Occipital lobe (tissue), 2 donors: ENCODE measurements around the gene VWC2L. TPM values are rescaled to one million over a fixed set of nuclear protein-coding genes. Genes with fewer than 3 reads are reported as not detected.

ENCODE experiments used
- DNase-seq: peaks from one replicate; lab custom pipeline; 2025; lab: John Stamatoyannopoulos, UW
- total RNA-seq: library from RNA; depleted of rRNA; stranded (reverse); fragments of >200 nt; gene quantifications from one replicate; pipeline ENCODE4 v1.2.3, GENCODE V29; 2014

Gene VWC2L
- total RNA-seq, 1 donor from 2014 or later, result 20.9 TPM

DNA sequence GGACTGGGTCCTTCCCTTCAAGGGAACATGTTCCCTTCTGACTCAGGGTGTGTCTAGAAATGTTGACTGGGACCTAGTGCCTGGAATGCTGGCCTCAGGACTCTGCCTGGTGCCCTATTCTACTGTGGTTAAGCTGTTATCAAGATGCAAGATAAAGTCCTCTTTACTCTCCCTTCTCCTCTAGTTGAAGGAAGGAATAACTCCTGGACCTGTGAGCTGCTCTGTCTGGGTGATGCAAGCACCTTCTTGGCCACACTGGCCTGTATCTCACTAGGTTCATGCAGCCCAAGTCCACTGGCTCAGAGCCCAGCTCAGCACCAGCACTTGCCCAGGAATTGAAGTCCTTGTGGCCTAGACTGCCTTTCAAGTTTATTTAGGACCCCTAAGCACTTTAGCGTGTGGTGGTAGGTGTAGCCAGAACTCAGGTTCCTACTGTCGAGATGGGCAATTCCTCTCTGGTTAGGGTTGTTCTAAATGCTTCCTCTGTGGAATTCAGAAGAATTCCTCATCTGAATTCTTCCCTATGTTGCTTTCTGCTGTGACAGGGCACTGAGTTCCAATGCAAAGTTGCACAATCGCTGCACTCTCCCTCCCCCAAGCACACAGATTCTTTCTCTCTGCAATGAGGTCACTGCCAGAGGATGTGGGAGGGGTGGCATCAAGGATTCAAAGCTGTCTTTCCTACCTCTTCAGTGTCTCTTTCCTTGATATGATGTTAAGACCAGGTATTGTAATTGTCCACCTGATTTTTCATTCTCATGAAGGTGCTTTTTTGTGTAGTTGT, 54.7 kb downstream of the VWC2L start:
- no peak for DNase-seq

DNA sequence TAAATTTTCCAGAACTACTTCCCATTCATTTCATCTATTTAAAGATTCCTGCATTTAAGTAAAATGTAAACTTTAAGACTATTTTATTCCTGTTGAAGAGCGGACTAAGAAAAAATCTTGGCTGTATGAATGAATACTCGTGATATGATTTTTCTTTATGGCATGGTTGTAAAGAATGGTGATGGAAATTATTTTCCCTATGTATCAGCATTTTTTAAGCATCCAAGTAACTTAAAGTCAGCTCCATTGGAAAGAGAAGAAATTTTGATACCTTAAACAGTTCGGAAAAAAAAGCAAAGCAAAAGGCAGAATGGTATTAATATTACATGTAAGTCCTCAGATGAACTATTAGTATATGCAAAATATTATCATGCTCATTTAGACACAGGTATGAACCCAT, 58.9 kb downstream of the VWC2L start:
- no peak for DNase-seq

DNA sequence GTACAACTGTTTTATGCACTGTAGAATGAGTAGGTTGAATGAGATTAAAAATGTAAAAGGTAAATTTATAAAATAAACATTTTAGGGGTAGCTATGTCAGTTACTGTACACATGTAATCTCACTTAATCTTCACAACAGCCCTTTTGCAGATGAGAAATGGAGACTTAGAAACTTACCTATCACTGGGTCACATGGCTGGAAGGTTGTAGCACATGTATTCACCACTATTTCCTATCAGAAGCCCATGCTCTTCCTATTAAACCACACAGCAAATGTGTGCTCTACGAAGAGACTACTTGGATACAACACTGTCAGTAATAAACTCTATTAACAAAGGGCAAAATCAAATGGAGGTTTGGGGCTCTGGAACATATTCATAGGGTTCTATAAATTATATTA, 60.5 kb downstream of the VWC2L start:
- no peak for DNase-seq

DNA sequence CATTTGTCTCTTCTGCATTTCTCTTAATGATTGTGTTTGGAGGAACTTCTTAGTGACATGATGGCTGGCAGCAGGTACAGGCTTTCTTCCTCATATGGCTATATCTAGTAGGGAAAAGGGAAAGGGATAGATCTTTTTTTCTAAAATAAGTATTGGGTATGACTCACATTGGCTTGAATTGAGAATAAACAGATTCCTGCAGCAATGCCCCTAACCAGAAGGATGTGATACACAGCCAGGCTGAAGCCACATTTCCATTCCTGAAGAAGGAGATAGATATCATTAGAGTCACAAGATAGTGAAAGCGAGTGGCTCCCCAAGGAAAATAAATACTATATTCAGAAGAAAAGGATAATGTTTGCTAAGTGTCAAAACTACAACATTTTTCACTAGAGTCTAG, 61.1 kb downstream of the VWC2L start:
- no peak for DNase-seq

DNA sequence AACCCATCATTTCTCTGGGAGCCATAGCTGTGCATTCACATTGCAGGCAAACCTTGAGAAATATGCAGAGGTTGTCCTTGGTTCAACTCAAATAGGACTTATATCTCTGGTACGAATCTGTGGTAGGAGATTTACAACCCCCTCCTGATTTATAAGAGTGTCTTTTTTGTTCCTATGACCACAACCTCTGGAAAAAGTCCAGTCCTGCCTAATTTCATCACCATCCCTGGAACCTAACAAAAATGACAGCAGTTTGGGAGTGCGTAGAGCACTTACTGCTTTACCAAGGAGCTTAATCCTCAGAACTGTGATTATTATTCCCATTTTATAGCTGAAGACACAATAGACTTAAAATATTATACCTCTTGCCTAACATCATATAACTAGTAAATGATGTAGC, 66.5 kb downstream of the VWC2L start:
- DNase-seq, result no peak

DNA sequence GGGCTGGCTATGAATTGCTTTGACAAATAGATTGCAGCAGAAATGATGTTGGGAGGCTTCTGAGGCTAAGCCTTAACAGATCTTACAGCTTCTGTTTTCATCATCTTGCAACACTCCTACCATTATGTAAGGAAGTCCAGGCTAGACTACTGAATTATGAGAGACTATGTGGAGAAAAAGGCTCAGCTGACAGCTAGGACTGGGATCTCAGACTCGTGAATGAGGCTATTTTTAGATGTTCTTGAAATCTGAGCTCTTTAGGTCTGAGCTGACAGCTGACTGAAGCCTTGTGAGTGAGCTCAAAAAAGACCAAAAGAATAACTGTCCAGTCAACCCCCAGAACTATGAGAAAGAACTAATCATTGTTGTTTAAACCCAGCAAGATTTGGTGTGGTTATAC, 70.3 kb downstream of the VWC2L start:
- no peak for DNase-seq

DNA sequence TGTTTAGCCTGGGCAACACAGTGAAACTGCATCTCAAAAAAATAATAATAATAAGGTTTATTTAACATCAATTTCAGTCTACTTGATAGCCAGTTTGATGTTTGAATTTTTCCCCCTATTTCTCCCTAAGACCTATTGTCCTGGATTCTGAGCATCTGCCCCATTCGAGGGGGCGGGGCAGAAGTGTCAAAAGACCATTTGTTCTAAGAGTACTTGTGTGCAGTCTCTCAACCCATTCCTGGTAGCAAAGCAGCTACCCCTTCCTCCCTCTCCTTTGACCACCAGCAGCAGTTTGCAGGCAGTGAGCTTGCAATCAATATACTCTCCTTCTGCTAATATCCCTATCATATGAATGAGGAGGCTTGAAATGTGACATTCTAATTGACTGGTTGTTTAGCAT, 71.9 kb downstream of the VWC2L start:
- no peak for DNase-seq

DNA sequence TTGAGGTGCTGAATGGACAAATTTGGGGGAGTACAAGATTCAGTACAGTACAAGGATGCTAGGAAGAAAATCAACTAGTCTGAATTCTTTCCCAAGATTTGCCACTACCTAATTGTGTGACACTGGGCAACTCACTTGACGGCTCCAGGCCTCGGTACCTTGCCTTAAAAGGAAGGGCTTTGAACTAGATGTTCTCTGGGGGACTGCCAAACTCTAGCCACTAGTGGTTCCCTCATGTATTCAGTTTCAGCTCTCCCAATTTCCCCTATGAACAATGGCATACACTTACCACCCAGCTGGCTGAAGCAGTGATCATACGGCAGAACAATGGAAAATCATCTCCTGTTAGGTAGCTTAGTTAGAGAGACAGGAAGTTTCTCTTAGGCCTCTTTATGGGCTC, 73.4 kb downstream of the VWC2L start:
- no peak for DNase-seq

DNA sequence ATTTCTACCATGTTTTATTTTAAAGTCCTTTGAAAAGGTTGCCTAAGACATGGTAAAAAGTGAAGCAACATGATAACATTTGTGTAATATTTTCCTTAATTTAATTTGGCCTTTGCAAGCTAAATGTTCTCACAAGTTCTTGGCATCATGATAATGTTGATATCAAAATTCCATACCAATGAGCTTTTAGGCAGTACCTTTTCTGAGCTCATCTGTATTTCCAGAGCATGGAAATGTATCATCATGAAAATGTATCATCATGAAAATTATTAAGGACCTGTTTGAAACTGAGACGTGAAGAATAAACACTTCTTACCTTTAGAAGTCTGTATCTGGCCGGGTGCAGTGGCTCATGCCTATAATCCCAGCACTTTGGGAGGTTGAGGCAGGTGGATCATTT, 73.8 kb downstream of the VWC2L start:
- DNase-seq, result no peak

DNA sequence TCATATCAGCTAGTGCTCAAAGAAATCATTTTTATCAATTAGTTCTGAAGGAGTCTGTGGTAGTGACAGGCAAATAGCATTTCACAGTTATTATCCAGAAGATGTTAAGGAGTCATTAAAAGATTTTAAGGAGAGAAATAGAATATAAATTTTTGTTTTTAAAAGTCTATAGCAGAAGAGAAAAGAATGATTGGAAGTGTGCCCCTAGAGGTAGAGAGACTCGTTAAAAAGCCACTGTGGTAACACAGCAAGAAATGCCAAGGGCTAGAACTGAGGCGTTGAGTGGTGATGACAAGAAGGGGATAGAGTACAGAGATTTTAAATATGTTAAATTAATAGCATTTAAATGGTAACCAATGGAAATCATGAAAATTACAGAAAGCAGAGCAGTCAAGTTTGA, 78.3 kb downstream of the VWC2L start:
- DNase-seq, result no peak

DNA sequence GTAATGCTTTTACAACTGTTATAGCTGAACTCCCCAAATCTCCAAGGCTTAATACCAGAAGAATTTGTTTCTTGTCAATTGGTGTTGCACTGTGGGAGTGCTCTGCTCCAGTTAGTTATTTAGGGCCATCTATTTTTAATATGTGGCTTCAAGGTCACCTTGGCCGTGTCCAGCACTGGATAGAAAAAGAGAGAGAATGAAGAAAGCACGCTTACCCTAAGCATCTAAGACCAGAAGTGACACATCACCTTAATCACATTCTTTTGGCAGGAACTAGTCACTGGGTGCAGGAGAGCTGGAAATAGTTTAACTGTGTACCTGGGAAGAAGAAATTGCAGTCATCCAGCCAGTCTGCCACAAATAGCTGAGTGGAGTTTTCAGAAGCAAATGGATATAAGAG, 78.8 kb downstream of the VWC2L start:
- no peak for DNase-seq

DNA sequence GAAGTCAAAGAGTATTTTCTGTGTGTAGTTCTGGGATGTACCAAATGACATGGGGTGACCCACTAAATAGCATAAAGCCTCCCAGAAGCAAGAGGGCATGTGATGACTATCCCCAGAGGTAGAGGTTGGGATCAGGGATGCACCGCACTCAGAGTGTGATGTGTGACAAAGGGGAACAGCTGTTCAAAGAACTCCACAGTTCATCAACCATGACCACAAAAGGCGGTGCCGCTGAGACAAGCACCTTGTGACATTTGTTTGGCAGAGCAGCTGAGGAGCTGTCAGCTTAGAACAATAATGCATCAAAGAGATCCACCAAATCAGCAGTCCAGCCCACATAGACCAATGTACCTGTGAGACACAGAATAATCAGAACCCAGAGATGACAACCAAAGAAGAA, 81.3 kb downstream of the VWC2L start:
- DNase-seq, result no peak

DNA sequence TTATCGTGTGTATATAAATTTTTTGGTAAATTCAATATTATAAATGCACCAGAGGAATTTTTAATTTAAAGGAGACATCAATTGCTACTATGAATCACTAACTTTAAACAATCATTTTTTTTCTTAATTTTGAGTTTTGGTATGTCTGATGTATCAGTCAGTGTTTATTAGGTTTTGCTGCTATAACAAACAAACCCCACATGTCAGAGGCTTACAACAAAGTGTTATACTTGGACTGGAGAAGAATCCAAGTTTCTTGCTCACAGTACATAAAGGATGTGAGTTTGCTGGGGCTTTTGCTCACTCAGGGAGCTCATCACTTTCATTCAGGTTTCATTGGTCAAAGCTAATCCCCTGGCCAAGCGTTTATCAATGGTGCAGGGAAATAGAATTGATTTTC, 81.8 kb downstream of the VWC2L start:
- no peak for DNase-seq

DNA sequence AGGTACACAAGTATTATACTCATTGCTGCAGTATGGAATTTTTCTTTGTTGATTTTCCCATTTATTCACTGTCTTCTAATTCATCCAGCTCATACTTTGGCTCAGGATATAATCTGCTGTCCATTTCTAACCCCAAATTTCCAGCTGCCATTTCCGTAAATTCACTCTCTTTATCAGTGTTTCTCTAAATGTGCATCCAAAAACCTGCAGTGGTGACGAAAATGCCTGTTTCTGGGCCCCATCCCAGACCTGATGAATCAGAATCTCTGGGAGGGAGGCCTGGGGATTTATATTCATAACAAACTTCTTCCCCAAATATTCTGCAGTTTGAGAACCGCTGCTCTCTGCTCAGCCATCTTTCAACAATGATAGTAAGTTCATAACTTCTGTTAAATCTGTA, 86.6 kb downstream of the VWC2L start:
- DNase-seq, result no peak

DNA sequence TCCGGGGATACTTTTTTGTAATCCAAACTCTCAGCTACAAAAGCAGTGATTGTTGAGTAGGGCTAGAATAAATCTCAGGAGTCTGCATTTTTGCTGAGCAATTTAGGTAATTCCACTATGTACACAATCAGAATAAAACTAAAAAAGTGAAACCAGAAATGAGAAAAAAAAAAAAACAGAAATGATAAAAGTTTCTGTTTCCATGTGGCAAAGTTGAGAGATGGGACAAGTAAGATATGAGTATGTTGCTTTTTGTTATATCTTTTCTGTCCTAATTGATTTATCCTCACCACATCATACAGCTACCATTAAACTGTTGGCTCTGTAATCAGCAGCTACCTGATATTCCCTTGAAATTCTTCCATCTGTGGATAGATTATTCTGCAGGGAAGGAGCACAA, 92.7 kb downstream of the VWC2L start:
- no peak for DNase-seq

DNA sequence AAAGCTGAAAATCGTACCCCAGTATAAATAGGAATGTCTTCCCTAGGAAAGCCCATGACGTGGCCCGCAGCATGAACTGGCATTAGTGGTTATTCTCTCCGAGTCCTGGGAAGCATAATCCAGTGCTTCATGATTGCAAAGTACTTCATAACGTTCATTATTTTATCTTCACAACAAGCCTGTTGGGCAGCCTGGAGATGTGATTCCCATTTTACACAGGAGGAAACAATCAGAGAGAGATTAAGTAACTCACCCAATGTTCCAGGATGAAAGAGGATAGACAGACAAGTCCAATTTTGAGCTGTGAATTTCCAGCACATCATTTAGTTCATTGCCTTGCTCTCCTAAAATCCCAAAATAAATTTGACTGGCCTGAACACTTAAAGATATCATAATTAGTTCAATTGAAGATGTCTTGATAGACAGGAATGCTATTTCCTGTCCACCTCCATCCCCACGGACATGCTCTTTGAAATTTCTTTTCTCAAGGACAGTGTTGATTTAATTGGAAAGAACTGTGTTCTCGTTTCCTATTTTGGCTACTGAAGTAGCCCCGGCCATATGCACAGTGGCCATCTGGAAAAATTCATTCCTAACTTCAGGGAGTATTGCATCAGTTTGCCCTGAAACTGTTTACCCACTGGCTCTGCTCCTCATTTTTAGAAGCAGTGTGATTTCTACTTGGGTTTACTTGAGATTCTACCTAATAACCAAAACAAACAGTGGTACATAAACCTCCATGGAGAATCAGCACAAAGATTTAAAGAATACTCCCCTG, 93.9 kb downstream of the VWC2L start:
- DNase-seq, result no peak

DNA sequence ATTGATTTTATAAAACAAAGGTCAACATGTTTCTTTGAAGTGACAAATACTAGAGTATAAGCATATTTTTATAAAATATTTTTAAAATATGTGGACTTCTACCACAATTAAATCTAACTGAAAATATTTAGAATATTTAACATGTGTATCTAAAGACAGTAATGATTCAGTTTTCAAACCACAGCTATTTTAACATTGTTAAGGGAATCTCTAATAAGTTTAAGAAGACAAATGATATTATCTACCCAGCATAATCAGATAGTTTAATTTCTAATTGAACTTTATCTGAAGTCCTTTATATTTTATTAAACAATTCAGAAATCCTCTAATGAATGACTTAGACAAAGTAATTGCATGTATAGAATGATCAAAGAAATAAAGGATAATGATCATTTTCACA, 96.2 kb downstream of the VWC2L start:
- no peak for DNase-seq

DNA sequence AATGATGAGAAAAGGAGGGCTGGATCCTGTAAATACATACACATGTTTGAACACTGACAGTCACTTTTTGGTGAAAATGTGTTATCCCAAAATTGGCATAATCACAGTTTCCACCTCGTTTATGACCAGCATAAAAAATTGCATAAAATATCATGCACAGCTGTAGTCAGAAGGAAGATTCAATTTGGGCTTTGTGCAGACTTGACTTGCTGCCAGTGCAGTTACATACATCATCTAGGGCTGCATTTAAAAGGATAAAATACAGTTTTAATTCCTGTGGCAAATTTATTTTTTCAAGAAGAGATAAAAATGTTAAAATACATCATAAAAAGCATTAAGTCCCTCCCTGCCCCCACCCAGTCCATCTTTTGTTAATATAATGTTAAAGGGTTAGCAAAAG, 103.8 kb downstream of the VWC2L start:
- DNase-seq, result no peak

DNA sequence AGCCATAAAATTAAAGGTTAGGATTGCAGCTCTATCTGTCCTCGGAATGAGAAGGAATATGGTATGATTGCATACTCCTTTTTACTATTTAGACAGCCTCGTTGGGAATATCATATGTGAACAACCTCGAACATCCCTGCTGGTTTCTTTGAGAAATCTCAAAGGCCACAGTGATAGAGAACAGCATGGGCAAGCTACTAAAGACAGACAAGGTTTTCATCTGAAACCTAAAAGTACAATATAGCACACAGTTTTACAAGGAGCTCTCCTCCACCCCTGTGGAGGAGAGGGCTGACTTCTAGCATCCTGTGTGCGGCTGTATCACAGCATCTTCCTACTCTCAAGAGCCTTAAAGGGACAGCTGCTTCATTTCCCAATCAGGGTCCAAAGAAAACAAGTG, 104.3 kb downstream of the VWC2L start:
- DNase-seq, result no peak

DNA sequence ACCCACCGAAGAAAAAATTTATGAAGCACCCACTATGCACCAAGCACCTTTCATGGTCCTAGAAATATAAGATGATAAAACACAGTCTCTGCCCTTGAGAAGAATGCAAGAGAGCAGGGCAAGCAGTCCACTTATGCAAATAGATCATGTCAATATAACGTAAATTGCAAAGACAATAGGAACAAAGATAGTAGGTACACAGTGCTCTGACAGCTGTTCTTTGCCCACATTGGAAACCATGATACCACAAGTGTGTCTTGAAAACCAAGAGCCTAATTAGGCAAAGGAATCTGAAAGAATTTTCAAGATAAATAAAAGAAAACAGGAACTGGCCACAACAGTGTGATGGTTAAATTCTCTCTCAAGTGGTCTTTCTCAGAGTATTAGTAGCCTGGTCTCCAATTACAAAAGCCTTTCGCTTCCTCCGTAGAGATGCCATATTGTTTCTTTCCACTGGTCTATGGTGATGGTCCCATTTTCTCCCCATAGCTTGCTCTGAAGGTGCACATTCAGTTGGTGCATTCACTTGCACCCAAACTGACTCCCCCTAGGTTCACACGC, 108.5 kb downstream of the VWC2L start:
- DNase-seq, result no peak

DNA sequence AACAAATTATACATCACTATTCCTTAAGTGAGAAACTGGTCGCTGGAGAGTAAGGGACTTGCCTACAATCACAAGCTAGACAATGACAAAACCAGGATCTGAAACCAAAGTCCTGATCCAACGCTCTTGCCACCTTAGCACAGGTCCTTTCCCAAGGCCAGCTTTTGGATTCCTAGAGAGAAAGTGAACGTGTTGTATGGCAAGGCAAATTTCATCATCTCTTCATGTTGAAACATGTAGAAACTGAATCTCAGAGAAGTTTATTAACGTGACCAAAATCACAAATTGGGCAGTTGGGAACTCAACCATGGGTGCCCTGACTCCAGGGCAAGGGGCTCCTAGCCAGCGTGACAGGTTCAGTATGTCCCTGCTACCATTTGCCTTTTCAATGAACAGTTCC, 118.2 kb downstream of the VWC2L start:
- no peak for DNase-seq

DNA sequence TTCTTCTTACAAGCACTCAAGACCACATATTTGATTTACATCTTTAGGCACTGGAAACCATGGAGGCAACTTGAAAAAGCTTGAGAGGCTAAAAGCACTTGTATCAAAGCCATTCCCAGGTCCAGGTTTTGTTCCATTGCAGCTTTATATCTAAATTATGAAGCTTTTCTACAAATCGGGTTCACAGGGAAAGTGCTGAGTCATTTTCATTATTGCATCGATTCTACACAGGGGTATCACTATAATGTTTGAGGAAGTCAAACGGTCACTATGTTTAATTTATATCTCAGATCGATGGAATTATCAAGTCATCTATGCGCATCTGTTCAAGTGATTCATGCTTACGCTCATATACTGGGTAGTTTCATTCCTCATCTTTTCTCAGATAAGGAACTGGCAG, 118.7 kb downstream of the VWC2L start:
- no peak for DNase-seq

DNA sequence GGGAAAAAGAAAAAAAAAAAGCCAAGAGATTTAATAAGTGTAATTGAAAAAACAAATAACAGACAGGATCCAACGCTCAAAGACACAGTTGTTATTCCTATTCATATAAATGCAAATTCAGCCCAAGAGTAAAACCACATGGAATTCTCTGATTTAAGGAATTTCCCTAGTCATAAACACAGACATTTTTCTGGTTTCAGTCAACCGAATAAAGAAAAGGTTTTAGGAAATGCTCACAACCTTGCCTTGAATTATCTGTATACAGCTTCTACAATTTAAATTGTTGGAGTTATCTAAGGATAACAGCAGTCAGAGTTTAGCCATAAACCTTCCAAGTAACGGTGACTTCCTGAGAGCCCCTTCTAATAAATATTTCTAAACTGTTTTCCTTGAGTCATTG, 122.7 kb downstream of the VWC2L start:
- no peak for DNase-seq
